Mesendoderm (in vitro differentiated cells): ENCODE results near the gene SMCHD1.

Experiments
- DNase-seq: peaks from one replicate; pipeline ENCODE4 v3.0.0; 2013
- H2AK5ac ChIP-seq: 2 replicates; pipeline ENCODE4 v1.6.1; 2013; ENCODE audit warnings: low read length, inconsistent platforms
- H2BK120ac ChIP-seq: 2 replicates; pipeline ENCODE4 v1.6.1; 2013; ENCODE audit warnings: low read depth, mild to moderate bottlenecking, low read length, moderate library complexity, mixed read lengths
- H2BK15ac ChIP-seq: replicated peaks from 2 replicates; pipeline ENCODE4 v1.6.1; 2013; ENCODE audit warnings: low read depth, mild to moderate bottlenecking, moderate library complexity
- H2BK5ac ChIP-seq: 2 replicates; pipeline ENCODE4 v1.6.1; 2013; ENCODE audit warnings: low read length, inconsistent platforms
- H3K18ac ChIP-seq: 2 replicates; pipeline ENCODE4 v1.6.1; 2013; ENCODE audit warnings: mild to moderate bottlenecking, low read length, mixed read lengths
- H3K23ac ChIP-seq: one replicate; pipeline ENCODE4 v1.6.1; 2013; ENCODE audit warnings: low read length
- H3K27ac ChIP-seq: 2 replicates; pipeline ENCODE4 v1.5.1; 2013; ENCODE audit warnings: low read depth, mild to moderate bottlenecking, inconsistent platforms, low read length, moderate library complexity
- H3K27me3 ChIP-seq: 2 replicates; pipeline ENCODE4 v1.6.1; 2013; ENCODE audit warnings: low read length, control low read depth, mild to moderate bottlenecking, inconsistent platforms; ENCODE audit not compliant: insufficient read depth, poor library complexity
- H3K36me3 ChIP-seq: 2 replicates; pipeline ENCODE4 v1.6.1; 2013; ENCODE audit warnings: low read length, inconsistent platforms; ENCODE audit not compliant: control insufficient read depth, insufficient read depth
- H3K4ac ChIP-seq: one replicate; pipeline ENCODE4 v1.6.1; 2013; ENCODE audit warnings: low read depth, mild to moderate bottlenecking, low read length, moderate library complexity
- H3K4me1 ChIP-seq: 2 replicates; pipeline ENCODE4 v1.6.1; 2013; ENCODE audit warnings: low read depth, low read length, inconsistent platforms; ENCODE audit not compliant: control insufficient read depth
- H3K4me2 ChIP-seq: 2 replicates; pipeline ENCODE4 v1.6.1; 2013; ENCODE audit warnings: low read length
- H3K4me3 ChIP-seq: 2 replicates; pipeline ENCODE4 v1.5.1; 2013; ENCODE audit warnings: mild to moderate bottlenecking, low read length
- H3K56ac ChIP-seq: one replicate; pipeline ENCODE4 v1.6.1; 2013; ENCODE audit warnings: low read length
- H3K79me1 ChIP-seq: 2 replicates; pipeline ENCODE4 v1.6.1; 2013; ENCODE audit warnings: low read length, inconsistent platforms
- H3K79me2 ChIP-seq: 2 replicates; pipeline ENCODE4 v1.6.1; 2013; ENCODE audit warnings: mild to moderate bottlenecking, low read length; ENCODE audit not compliant: control insufficient read depth, insufficient read depth
- H3K9ac ChIP-seq: 2 replicates; pipeline ENCODE4 v1.6.1; 2013; ENCODE audit warnings: low read length, inconsistent platforms
- H4K5ac ChIP-seq: one replicate; pipeline ENCODE4 v1.6.1; 2013; ENCODE audit warnings: low read length
- H4K8ac ChIP-seq: one replicate; pipeline ENCODE4 v1.6.1; 2013; ENCODE audit warnings: low read depth, mild to moderate bottlenecking, control low read depth, low read length, moderate library complexity
- WGBS: extraction: QIAGEN DNeasy Blood & Tissue Kit; methylation state at CpG from one replicate; pipeline ENCODE4 v1.1.7; 2013; ENCODE audit warnings: low lambda C conversion rate, missing lambda C conversion rate; ENCODE audit not compliant: insufficient coverage; ENCODE audit errors: extremely low coverage; 5-methylcytosine and 5-hydroxymethylcytosine counted together

The SMCHD1 gene

DNA sequence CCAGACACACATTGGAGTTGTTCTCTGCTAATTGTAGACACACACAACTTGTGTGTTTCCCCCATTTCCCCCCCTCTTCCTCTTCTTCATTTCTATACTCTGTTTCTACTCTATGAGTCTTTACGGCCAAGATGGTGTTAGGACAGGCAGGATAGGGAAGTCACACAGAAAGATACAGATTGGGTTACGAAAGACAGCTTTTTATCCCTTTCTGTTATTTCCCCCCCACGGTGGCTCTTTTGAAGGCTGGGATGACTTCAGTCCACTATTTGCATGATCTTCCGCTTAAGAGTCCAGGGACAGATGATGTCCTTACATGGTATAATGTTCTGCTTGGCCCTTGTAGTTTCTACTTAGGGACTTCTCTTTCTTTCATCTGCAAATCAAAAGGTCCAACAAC, 189.6 kb downstream of the SMCHD1 start:
- Histone ChIP-seq H4K5ac (no peak overlapping the region), H3K18ac (no peak overlapping the region), H2AK5ac (no peak overlapping the region), H3K56ac (no peak overlapping the region), H3K9ac (no peak overlapping the region), H3K4me2 (no peak overlapping the region), H3K4ac (no peak overlapping the region), H4K8ac (no peak overlapping the region), H2BK5ac (no peak overlapping the region), H2BK120ac (no peak overlapping the region), H3K27ac (no peak overlapping the region), H3K23ac (no peak overlapping the region), H3K4me3 (no peak overlapping the region), H3K27me3 (peaks cover 4% of the 10 kb centered on the region), H3K79me2 (no peaks in the 10 kb centered on the region), H3K36me3 (no peaks in the 10 kb centered on the region), H3K79me1 (no peaks in the 10 kb centered on the region), H3K4me1 (no peaks in the 10 kb centered on the region), H2BK15ac (no peak overlapping the region)
- no CpG with 5 or more reads among the region's 4 CpGs for WGBS
- no peak for DNase-seq

DNA sequence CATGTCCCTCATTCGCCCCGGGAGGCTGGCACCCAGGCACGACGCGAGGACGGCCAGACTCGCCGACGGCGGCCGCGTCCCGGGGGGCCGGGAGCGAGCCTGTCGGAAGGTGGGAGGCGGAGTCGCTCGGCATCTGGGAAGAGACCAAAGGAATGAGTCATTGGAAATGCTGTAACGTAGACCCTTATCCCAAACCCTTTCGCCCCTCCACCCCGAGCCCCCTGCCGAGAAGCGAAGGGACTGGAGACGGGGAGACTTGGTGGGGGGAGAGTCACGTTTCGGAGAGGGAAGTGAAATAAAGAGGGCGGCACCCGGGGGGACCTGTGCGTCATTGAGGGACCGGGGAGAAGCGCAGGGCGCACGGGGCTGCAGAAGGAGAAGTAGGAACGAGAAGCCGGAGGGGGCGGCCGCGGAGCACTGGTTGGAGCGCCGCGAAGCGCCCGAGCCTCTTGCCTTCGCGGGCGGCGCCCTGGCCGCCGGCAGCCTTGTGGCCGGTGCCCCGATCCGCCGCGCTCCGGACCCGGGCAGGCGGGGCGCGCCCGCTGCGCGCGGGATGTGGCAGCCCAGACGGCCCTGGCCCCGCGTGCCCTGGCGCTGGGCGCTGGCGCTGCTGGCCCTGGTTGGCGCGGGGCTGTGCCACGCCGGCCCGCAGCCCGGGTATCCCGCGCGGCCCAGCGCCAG, 191.2 kb downstream of the SMCHD1 start, which contains the start of gene EMILIN2:
EMILIN2 (plus strand) TSS at position 371 of the 681 bp plus-strand sequence; CDS start at position 554, 183 bp downstream.
- peak within 1 kb of the TSS; percentile 89 for H3K4me2 ChIP-seq
- no peaks in the 10 kb centered on the region for H3K79me1 ChIP-seq
- H2AK5ac ChIP-seq = no peak within 1 kb of the TSS
- peak within 1 kb of the TSS; percentile 75 for H2BK120ac ChIP-seq
- WGBS = no CpG with 5 or more reads among the region's 80 CpGs
- H3K18ac ChIP-seq = peak within 1 kb of the TSS; percentile 94
- DNase-seq = peak; percentile 93
- H3K56ac ChIP-seq = peak within 1 kb of the TSS; percentile 91
- H3K4ac ChIP-seq = peak within 1 kb of the TSS; percentile 39
- no peak within 1 kb of the TSS for H3K23ac ChIP-seq
- no peak within 1 kb of the TSS for H2BK15ac ChIP-seq
- peak within 1 kb of the TSS; percentile 71 for H3K9ac ChIP-seq
- no peaks in the 10 kb centered on the region for H3K4me1 ChIP-seq
- peaks cover 4% of the 10 kb centered on the region for H3K27me3 ChIP-seq
- H3K79me2 ChIP-seq = no peaks in the 10 kb centered on the region
- H3K36me3 ChIP-seq = no peaks in the 10 kb centered on the region
- no peak within 1 kb of the TSS for H2BK5ac ChIP-seq
- H3K4me3 ChIP-seq = peak within 1 kb of the TSS; percentile 68
- H4K5ac ChIP-seq = no peak within 1 kb of the TSS
- peak within 1 kb of the TSS; percentile 41 for H4K8ac ChIP-seq
- peak within 1 kb of the TSS; percentile 71 for H3K27ac ChIP-seq

DNA sequence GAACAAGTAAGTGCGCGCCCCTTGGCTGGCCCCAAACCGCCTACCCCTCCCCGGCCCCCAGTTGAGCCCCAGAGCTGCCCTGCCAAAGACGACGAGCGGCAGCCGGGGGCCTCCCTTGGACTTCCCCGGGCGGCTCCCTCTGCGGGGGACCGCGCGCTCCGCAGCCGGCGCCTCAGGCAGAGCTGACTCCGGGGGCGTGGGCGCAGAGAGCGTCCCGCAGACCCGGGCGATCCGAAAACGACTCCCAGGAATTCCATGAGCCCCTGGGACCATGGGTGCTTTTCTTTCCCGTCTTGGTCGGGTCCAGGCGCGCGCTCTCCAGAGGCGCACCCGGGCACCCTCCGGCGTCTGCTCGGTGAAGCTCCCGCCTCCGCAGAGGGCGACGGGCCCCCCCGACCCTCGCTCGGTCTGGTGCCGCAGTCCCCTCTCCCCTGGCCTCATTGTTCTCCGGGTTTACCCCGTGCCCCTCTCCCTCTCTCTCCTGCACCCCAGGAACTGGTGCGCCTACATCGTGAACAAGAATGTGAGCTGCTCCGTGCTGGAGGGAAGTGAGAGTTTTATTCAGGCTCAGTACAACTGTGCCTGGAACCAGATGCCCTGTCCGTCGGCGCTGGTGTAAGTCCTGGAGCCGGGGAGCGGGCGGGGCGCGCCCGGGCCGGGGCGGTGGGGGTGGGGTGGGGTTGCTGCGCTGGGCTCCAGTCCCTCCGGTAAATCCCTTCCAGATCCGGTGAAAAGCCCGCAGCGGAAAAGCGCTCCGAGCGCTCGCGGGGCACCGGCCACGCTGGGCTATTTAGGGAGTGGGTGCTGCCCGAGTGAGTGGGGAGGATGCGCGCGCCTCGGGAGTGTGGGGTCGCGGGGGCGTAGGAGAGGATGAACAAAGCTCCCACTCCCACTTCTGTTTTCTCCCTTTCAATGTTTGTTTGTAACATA, 192.1 kb downstream of the SMCHD1 start:
- DNase-seq = peak; percentile 63
- Histone ChIP-seq H3K79me1 (no peaks in the 10 kb centered on the region), H3K27ac (peak overlapping the region; percentile 71), H3K4me2 (peak overlapping the region; percentile 89), H4K5ac (no peak overlapping the region), H3K4me1 (no peaks in the 10 kb centered on the region), H3K4ac (peak overlapping the region; percentile 39), H3K9ac (peak overlapping the region; percentile 71), H2BK5ac (no peak overlapping the region), H3K79me2 (no peaks in the 10 kb centered on the region), H3K27me3 (peaks cover 4% of the 10 kb centered on the region), H3K36me3 (no peaks in the 10 kb centered on the region), H2BK120ac (peak overlapping the region; percentile 75), H3K56ac (peak overlapping the region; percentile 91), H3K23ac (peak overlapping the region; percentile 66), H3K4me3 (peak overlapping the region; percentile 68), H3K18ac (peak overlapping the region; percentile 94), H4K8ac (peak overlapping the region; percentile 41), H2BK15ac (no peak overlapping the region), H2AK5ac (no peak overlapping the region)
- no CpG with 5 or more reads among the region's 80 CpGs for WGBS

DNA sequence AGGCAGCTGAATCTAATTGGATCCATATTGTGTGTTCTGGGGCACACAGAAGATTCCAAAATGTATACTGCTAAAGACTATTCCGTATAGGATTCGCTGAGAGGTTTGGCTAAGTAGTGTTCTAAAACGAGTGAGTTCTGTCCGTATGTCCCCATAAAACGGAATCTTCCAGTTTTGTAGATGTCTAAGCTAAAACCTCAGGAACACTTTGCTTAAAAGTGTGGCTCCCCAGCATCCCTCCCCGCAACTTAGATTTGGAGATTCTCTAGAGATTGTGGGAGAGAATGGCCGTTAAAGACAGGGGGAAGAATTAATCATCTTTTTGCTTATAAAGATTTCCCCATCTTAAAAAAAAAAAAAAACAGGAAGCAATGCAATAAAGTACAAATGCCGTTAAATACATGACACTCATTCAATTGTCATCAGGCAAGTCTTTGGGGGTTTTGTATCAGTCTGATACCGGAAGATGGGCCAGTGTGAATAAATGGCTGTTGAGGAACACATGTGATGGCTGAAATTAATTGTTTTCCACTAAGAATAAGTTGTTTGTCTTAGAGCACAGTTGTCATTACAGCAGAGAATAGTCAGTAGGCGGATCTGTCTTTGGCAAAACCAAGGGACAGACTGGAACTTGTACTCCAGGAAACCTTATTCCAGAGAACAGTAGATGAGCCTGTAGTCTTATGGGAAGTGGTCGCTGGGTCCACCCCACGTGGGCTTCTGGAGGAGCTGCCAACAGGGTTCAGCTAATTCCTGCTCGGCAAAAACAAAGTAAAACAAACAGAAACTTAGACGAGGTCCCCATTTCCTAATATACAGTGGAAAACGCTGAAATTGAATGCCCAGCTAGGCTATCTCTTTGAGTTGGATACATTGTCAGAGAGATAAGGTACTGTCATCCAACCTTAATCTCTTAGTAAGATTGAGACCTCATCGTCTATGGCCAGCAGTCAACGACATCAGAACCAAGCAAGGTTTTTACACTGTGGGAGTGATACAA, 193.0 kb downstream of the SMCHD1 start:
- WGBS = no CpG with 5 or more reads among the region's 17 CpGs
- peaks cover 4% of the 10 kb centered on the region for H3K27me3 ChIP-seq

DNA sequence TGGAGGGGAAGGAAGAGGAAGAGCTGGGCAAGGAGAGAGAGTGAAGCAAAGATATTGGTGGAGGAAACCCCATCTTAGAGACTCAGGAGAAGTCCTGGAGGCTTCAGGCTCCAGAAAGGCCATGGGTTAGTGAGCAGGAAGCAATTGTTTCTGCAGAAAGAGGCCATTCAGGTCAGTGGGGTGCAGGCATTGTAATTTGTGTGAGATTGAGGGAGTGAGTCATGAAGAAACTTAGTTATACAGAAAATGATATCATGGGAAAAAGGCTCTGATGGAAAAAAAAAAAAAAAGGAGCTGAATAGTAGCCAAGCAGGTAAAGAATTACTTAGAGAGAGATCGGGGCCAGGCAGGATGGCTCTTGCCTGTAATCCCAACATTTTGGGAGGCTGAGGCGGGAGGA, 195.3 kb downstream of the SMCHD1 start:
- no peak overlapping the region for H3K4me2 ChIP-seq
- no peak overlapping the region for H2BK120ac ChIP-seq
- H2AK5ac ChIP-seq = no peak overlapping the region
- H3K36me3 ChIP-seq = no peaks in the 10 kb centered on the region
- H3K79me1 ChIP-seq = no peaks in the 10 kb centered on the region
- no peak overlapping the region for H3K9ac ChIP-seq
- H3K27ac ChIP-seq = no peak overlapping the region
- H3K56ac ChIP-seq = no peak overlapping the region
- H3K27me3 ChIP-seq = peaks cover 4% of the 10 kb centered on the region
- no CpG with 5 or more reads among the region's 2 CpGs for WGBS
- H2BK15ac ChIP-seq = no peak overlapping the region
- no peak overlapping the region for H3K23ac ChIP-seq
- H3K79me2 ChIP-seq = no peaks in the 10 kb centered on the region
- H4K5ac ChIP-seq = no peak overlapping the region
- H3K4me3 ChIP-seq = no peak overlapping the region
- H3K4me1 ChIP-seq = no peaks in the 10 kb centered on the region
- no peak overlapping the region for H4K8ac ChIP-seq
- no peak for DNase-seq
- no peak overlapping the region for H3K4ac ChIP-seq
- H2BK5ac ChIP-seq = no peak overlapping the region
- no peak overlapping the region for H3K18ac ChIP-seq

More for the DNA sequence above, 193.0 kb downstream of the SMCHD1 start:
- no peak overlapping the region for H2BK120ac ChIP-seq
- H4K5ac ChIP-seq = no peak overlapping the region
- H3K79me1 ChIP-seq = no peaks in the 10 kb centered on the region
- H2BK5ac ChIP-seq = no peak overlapping the region
- DNase-seq = no peak
- H2BK15ac ChIP-seq = no peak overlapping the region
- no peaks in the 10 kb centered on the region for H3K36me3 ChIP-seq
- no peak overlapping the region for H3K27ac ChIP-seq
- no peak overlapping the region for H3K18ac ChIP-seq
- peak overlapping the region; percentile 66 for H3K23ac ChIP-seq
- H4K8ac ChIP-seq = no peak overlapping the region
- H3K4me2 ChIP-seq = peak overlapping the region; percentile 57
- no peaks in the 10 kb centered on the region for H3K79me2 ChIP-seq
- no peak overlapping the region for H3K4me3 ChIP-seq
- no peak overlapping the region for H3K4ac ChIP-seq
- peak overlapping the region; percentile 70 for H3K56ac ChIP-seq
- no peaks in the 10 kb centered on the region for H3K4me1 ChIP-seq
- H2AK5ac ChIP-seq = no peak overlapping the region
- H3K9ac ChIP-seq = peak overlapping the region; percentile 40
